ENCODE data around the gene ERC2.

ERC2 gene

DNA sequence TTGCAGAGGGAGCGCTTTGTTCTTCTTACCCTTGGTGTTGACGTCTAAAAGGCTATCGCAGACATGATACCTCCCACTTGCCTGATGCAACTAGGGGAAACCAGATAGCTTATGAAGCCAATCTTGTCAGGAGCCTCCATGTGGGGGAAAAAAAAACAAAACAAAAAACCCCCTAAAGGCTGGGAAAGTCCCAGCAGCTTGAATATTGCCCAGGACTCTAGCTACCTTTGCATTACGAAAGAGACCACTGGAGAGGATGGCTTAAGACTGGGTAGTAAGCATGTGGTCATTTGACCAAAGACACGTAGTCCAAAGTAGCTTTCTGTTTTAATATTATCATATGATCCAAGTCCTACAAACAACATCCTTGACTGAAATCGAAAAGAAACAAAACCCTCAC is 860.4 kb downstream of the ERC2 start:
- Mint-ChIP-seq H3K27ac (no peak overlapping the region), H3K9me3 (no peaks in the 10 kb centered on the region), H3K4me1 (no peaks in the 10 kb centered on the region), H3K36me3 (no peaks in the 10 kb centered on the region), H3K27me3 (peaks cover 2% of the 10 kb centered on the region), H3K4me3 (no peak overlapping the region)
- no peak for ATAC-seq (ENCODE audit: low read depth)
- DNase-seq (ENCODE audit: low spot score in 2 of 2): no peak

DNA sequence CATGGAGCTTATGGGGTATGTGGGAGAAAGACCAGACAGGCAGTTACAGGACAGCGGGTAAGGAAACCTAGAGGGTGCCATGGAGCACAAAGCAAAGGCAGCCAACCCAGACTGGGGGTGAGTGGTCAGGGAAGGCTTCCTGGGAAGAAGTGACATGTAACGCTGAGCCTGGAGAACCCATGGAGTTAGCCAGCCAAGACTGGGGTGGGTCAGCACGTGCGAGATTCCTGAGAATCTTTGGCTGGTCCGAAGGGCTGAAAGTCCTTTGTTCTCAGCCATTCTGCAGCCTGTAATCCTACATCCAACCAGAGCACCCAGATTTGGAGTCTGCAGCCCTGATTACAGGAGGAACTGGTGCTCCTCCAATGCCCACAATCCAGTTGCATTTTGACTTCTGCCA is 861.1 kb downstream of the ERC2 start:
- Mint-ChIP-seq H3K4me1 (no peaks in the 10 kb centered on the region), H3K4me3 (no peak overlapping the region), H3K27me3 (peaks cover 4% of the 10 kb centered on the region), H3K27ac (no peak overlapping the region), H3K36me3 (no peaks in the 10 kb centered on the region), H3K9me3 (no peaks in the 10 kb centered on the region)
- DNase-seq (ENCODE audit: low spot score in 2 of 2) (no peak), ATAC-seq (ENCODE audit: low read depth) (no peak)

DNA sequence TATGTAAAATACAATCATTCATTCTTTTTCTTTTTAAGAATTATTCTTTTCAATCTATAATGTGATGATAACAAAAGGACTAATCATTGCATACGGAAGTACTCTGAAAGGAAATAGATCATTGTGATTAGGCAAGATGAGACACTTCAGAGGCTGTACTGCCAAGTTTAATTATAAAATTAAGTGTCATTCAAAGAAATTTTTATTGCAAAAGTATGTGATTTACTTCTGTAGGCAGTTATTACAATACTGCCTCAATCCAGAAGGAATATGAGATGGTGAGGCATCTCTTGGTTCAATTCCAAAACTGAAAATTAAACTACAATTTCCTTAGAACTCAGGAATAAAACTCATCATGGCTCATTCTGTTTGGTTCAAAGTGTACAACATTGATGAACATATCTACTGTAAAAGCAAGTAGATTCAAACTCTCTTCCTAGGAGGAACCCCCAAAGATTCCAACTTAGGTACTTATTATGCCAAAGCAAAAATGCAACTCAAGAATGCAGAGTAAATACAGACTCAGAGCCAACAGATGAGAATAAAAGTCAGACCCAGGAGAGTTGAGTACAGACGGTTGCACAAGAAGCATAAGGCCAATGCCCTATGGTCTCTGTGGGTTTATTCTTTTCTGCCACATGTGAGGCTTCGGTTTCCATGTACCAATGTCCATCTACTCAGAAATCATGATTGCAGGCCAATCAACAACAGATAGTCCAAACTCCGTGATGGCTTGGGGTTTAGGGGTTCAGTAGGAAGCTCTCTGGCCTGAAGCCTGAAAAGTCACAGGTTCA is 862.6 kb downstream of the ERC2 start:
- Mint-ChIP-seq H3K27me3 (peaks cover 6% of the 10 kb centered on the region), H3K36me3 (no peaks in the 10 kb centered on the region), H3K9me3 (no peaks in the 10 kb centered on the region), H3K4me3 (no peak overlapping the region), H3K27ac (no peak overlapping the region), H3K4me1 (no peaks in the 10 kb centered on the region)
- DNase-seq (ENCODE audit: low spot score in 2 of 2): no peak
- no peak for ATAC-seq (ENCODE audit: low read depth)

- Mint-ChIP-seq H3K4me1 (no peaks in the 10 kb centered on the region), H3K36me3 (no peaks in the 10 kb centered on the region), H3K27ac (no peak overlapping the region), H3K9me3 (no peaks in the 10 kb centered on the region), H3K4me3 (no peak overlapping the region), H3K27me3 (peaks cover 7% of the 10 kb centered on the region)
- DNase-seq (ENCODE audit: low spot score in 2 of 2) (no peak), ATAC-seq (ENCODE audit: low read depth) (no peak)
Measured at GRCh38 chr3:55604846-55605245, 863.4 kb downstream of the ERC2 start.

- ATAC-seq (ENCODE audit: low read depth) (no peak), DNase-seq (ENCODE audit: low spot score in 2 of 2) (no peak)
- no peak overlapping the region for H3K4me3 Mint-ChIP-seq
- peaks cover 7% of the 10 kb centered on the region for H3K27me3 Mint-ChIP-seq
- no peaks in the 10 kb centered on the region for H3K4me1 Mint-ChIP-seq
- H3K9me3 Mint-ChIP-seq: no peaks in the 10 kb centered on the region
- no peaks in the 10 kb centered on the region for H3K36me3 Mint-ChIP-seq
- no peak overlapping the region for H3K27ac Mint-ChIP-seq
Measured at GRCh38 chr3:55604402-55604801, 863.9 kb downstream of the ERC2 start.

DNA sequence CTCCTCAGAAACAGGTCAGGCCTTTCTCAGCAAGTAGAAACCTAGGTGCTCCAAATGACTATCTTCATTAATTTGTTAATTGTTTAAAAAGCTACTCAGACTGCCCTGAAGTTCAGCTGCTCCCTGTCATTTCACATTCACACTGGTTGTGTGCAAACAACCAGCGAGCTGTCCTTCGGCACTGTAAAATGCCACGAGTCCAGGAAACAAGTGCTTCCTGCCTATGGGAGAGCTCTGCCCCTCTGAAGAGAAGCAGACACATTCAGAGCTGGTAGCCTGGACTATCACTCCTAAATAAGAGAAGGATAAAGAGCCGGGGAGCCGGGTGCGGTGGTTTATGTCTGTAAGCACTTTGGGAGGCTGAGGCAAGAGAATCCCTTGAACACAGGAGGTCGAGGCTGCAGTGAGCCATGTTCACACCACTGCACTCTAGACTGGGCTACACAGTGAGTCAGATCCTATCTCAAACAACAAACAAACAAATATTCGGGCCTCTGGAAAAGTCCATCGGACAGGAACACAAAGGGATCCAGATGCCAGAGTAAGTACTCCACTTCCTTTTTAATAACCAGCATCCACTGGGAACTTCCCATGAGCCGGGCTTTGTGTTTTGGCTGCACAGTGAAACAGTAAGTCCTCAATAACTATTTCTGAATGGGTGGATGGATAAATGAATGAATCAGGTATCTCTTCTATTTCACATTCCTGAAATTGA is 866.7 kb downstream of the ERC2 start:
- ATAC-seq (ENCODE audit: low read depth): no peak
- Mint-ChIP-seq H3K4me1 (no peaks in the 10 kb centered on the region), H3K27ac (no peak overlapping the region), H3K4me3 (no peak overlapping the region), H3K27me3 (peaks cover 5% of the 10 kb centered on the region), H3K36me3 (no peaks in the 10 kb centered on the region), H3K9me3 (no peaks in the 10 kb centered on the region)
- DNase-seq (ENCODE audit: low spot score in 2 of 2): no peak

GRCh38 chr3:55598224-55598623 is 870.0 kb downstream of the ERC2 start:
- ATAC-seq (ENCODE audit: low read depth): no peak
- peaks cover 8% of the 10 kb centered on the region for H3K27me3 Mint-ChIP-seq
- no peak overlapping the region for H3K27ac Mint-ChIP-seq
- no peak for DNase-seq (ENCODE audit: low spot score in 2 of 2)
- no peaks in the 10 kb centered on the region for H3K4me1 Mint-ChIP-seq
- H3K4me3 Mint-ChIP-seq: no peak overlapping the region
- peaks cover 5% of the 10 kb centered on the region for H3K9me3 Mint-ChIP-seq
- peaks cover 2% of the 10 kb centered on the region for H3K36me3 Mint-ChIP-seq

DNA sequence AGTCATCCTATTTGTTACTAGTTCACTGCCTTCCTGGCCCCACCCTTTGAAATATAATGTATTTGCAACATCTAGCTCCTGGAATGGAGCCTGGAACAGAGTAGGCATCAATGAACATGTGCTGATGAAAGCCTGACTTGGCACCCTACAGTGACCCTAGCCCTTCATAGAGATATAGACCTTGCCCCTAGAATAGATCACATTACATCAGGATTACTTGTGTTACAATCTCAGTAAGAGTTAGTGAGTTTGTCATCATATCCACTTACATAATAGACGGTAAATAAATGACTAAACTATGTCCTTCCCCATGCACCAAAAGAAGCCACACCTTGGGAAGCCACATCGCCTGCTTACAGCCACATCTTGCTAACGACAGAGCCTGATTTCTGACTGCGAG is 870.6 kb downstream of the ERC2 start:
- DNase-seq (ENCODE audit: low spot score in 2 of 2): no peak
- ATAC-seq (ENCODE audit: low read depth): no peak
- H3K9me3 Mint-ChIP-seq: peaks cover 5% of the 10 kb centered on the region
- H3K36me3 Mint-ChIP-seq: peaks cover 2% of the 10 kb centered on the region
- H3K27me3 Mint-ChIP-seq: peaks cover 7% of the 10 kb centered on the region
- no peak overlapping the region for H3K27ac Mint-ChIP-seq
- H3K4me1 Mint-ChIP-seq: no peaks in the 10 kb centered on the region
- no peak overlapping the region for H3K4me3 Mint-ChIP-seq

DNA sequence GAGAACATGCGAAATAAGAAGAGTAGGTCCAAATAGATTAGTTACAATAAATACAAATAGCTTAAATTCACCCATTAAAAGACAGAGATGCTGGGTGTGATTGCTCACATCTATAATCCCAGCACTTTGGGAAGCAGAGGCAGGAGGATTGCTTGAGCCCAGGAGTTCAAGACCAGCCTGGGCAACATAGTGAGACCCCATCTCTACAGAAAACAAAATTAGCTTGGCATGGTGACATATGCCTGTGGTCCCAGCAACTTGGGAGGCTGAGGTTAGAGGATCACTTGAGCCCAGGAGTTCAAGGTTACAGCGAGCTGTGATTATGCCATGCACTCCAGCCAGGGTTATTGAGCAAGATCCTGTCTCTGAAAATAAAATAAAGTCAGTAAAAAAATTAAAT is 872.1 kb downstream of the ERC2 start:
- no peak for DNase-seq (ENCODE audit: low spot score in 2 of 2)
- H3K27me3 Mint-ChIP-seq: peaks cover 5% of the 10 kb centered on the region
- H3K4me1 Mint-ChIP-seq: no peaks in the 10 kb centered on the region
- H3K9me3 Mint-ChIP-seq: peaks cover 6% of the 10 kb centered on the region
- ATAC-seq (ENCODE audit: low read depth): no peak
- H3K27ac Mint-ChIP-seq: no peak overlapping the region
- H3K36me3 Mint-ChIP-seq: peaks cover 2% of the 10 kb centered on the region
- no peak overlapping the region for H3K4me3 Mint-ChIP-seq

DNA sequence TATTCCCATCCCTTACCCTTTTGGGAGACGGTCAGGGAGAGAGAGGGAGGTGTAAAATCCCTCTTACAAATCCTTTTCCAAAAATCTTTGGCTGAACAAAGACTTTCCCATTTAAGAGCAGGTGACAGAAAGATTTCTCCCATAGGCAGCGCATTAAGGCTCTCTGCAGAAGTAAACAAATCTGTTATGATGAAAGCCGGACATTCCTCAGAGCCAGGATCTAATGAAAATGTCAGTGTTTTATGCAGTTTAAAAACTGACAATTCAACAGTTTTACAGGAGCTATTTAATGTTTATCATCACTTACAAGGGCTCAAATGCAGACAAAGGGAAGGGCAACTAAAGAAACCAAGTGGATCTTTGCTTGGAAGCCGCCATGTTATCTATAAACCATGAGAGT is 872.8 kb downstream of the ERC2 start:
- Mint-ChIP-seq H3K9me3 (peaks cover 6% of the 10 kb centered on the region), H3K4me3 (no peak overlapping the region), H3K27me3 (peaks cover 5% of the 10 kb centered on the region), H3K27ac (no peak overlapping the region), H3K4me1 (no peaks in the 10 kb centered on the region), H3K36me3 (peaks cover 2% of the 10 kb centered on the region)
- DNase-seq (ENCODE audit: low spot score in 2 of 2) (no peak), ATAC-seq (ENCODE audit: low read depth) (no peak)

DNA sequence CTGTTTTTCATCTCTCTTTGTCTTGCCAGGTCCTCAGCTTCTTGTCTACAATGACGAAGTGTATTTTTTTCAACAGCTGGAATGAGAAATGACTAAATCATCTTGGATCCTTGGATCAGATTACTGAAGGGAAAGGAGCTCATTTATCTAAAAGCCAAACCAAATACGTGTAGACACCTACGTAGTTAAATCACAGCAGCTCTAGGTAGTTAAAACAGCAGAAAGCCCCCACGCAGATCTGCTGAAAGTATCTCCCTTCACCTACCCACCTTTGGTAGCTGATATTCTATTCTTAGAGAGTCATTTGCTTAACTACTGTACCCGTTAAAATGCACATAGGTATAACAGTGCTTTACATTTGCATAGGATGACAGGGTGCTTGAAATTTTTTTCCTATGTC is 875.7 kb downstream of the ERC2 start:
- Mint-ChIP-seq H3K36me3 (peaks cover 2% of the 10 kb centered on the region), H3K4me1 (no peaks in the 10 kb centered on the region), H3K4me3 (no peak overlapping the region), H3K9me3 (peaks cover 6% of the 10 kb centered on the region), H3K27me3 (peaks cover 4% of the 10 kb centered on the region), H3K27ac (no peak overlapping the region)
- no peak for DNase-seq (ENCODE audit: low spot score in 2 of 2)
- ATAC-seq (ENCODE audit: low read depth): no peak

GRCh38 chr3:55591888-55592287 is 876.4 kb downstream of the ERC2 start:
- Mint-ChIP-seq H3K27ac (no peak overlapping the region), H3K27me3 (peaks cover 4% of the 10 kb centered on the region), H3K9me3 (peaks cover 6% of the 10 kb centered on the region), H3K4me3 (no peak overlapping the region), H3K36me3 (peaks cover 2% of the 10 kb centered on the region), H3K4me1 (no peaks in the 10 kb centered on the region)
- DNase-seq (ENCODE audit: low spot score in 2 of 2) (no peak), ATAC-seq (ENCODE audit: low read depth) (no peak)

GRCh38 chr3:55588146-55588765 is 880.0 kb downstream of the ERC2 start:
- DNase-seq (ENCODE audit: low spot score in 2 of 2) (no peak), ATAC-seq (ENCODE audit: low read depth) (no peak)
- Mint-ChIP-seq H3K27ac (no peak overlapping the region), H3K9me3 (peaks cover 2% of the 10 kb centered on the region), H3K4me3 (no peak overlapping the region), H3K4me1 (no peaks in the 10 kb centered on the region), H3K27me3 (no peaks in the 10 kb centered on the region), H3K36me3 (peaks cover 1% of the 10 kb centered on the region)

- DNase-seq (ENCODE audit: low spot score in 2 of 2): no peak
- ATAC-seq (ENCODE audit: low read depth): no peak
- Mint-ChIP-seq H3K9me3 (peaks cover 1% of the 10 kb centered on the region), H3K36me3 (peaks cover 1% of the 10 kb centered on the region), H3K27me3 (no peaks in the 10 kb centered on the region), H3K4me3 (no peak overlapping the region), H3K27ac (no peak overlapping the region), H3K4me1 (no peaks in the 10 kb centered on the region)
Measured at GRCh38 chr3:55585856-55586255, 882.4 kb downstream of the ERC2 start.
